Measurements from ENCODE around the gene TBX2. TPM values are rescaled to one million over a fixed set of nuclear protein-coding genes. Genes with fewer than 3 reads are reported as not detected.
"Not testable (repeated sequence)": the region's sequence is repeated elsewhere in the genome, so short reads cannot be mapped to it uniquely, and the experiment has no call there.

The TBX2 gene
- total RNA-seq, 1 experiment from 2014 or later, result not detected

DNA sequence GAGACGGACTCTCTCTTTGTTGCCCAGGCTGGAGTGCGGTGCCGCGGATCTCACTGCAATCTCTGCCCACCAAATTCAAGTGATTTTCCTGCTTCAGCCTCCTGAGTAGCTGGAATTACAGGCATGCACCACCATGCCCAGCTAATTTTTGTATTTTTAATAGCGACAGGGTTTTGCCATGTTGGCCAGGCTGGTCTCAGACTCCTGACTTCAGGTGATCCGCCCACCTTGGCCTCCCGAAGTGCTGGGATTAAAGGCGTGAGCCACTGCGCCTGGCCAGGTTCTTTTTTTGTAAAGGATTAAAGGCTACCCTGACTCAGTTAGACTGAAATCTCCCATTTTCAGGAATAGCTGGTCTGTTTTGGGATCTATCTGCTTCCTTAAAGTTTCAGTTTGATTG is 40.1 kb upstream of the TBX2 start:
- not testable (repeated sequence) for H2AFZ ChIP-seq (ENCODE audit: low read length); H3K9ac ChIP-seq (ENCODE audit: low read length); H3K27me3 ChIP-seq (ENCODE audit: low read length); DNase-seq; H3K36me3 ChIP-seq (ENCODE audit: insufficient read depth, low read length); H3K4me1 ChIP-seq (ENCODE audit: low read length); H3K4me3 ChIP-seq (ENCODE audit: low read length); H4K20me1 ChIP-seq (ENCODE audit: insufficient read depth, low read depth, low read length); H3K9me3 ChIP-seq (ENCODE audit: low read length); H3K27ac ChIP-seq (ENCODE audit: low read length); H3K79me2 ChIP-seq (ENCODE audit: low read length); H3K4me2 ChIP-seq (ENCODE audit: low read depth, low read length, poor library complexity, severe bottlenecking); H3K9me2 ChIP-seq (replicated peaks; ENCODE audit: insufficient read depth, low read length)

DNA sequence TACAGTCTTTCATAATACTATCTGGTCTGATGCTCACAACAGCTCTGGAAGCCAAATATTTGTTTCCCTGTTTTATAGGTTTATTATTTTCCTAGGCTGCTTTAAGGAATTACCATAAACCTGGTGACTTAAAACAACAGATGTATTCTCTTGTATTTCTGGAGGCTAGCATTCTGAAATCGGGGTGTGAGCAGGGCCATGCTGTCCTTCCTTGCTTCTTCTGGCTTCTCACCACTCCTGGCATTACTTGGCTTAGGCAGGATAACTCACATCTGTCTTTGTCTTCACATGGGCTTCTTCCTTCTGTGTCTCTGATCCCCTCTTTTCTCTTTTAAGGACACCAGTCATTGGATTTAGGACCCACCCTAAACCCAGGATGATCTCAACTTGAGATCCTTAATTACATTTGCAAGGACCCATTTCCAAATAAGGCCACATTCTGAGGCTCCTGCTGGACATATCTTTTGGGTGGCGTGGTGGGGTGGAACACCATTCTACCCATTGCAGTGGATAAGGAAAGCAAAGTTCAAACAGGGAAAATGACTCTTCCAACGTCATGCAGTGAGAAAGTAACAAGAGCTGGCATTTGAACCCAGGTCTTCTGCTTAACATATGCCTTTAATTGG is 39.2 kb upstream of the TBX2 start:
- no peak overlapping the region for H3K9ac ChIP-seq (ENCODE audit: low read length)
- H3K9me2 ChIP-seq (replicated peaks; ENCODE audit: insufficient read depth, low read length), result no peaks in the 10 kb centered on the region
- no peaks in the 10 kb centered on the region for H3K27me3 ChIP-seq (ENCODE audit: low read length)
- DNase-seq, result no peak
- no peak overlapping the region for H3K4me2 ChIP-seq (ENCODE audit: low read depth, low read length, poor library complexity, severe bottlenecking)
- no peaks in the 10 kb centered on the region for H3K36me3 ChIP-seq (ENCODE audit: insufficient read depth, low read length)
- no peak overlapping the region for H3K27ac ChIP-seq (ENCODE audit: low read length)
- H3K4me1 ChIP-seq (ENCODE audit: low read length), result no peaks in the 10 kb centered on the region
- no peaks in the 10 kb centered on the region for H3K9me3 ChIP-seq (ENCODE audit: low read length)
- no peak overlapping the region for H2AFZ ChIP-seq (ENCODE audit: low read length)
- H4K20me1 ChIP-seq (ENCODE audit: insufficient read depth, low read depth, low read length), result peaks cover 7% of the 10 kb centered on the region; the same call in 1 of the 2 replicates
- no peaks in the 10 kb centered on the region for H3K79me2 ChIP-seq (ENCODE audit: low read length)
- H3K4me3 ChIP-seq (ENCODE audit: low read length), result no peak overlapping the region

DNA sequence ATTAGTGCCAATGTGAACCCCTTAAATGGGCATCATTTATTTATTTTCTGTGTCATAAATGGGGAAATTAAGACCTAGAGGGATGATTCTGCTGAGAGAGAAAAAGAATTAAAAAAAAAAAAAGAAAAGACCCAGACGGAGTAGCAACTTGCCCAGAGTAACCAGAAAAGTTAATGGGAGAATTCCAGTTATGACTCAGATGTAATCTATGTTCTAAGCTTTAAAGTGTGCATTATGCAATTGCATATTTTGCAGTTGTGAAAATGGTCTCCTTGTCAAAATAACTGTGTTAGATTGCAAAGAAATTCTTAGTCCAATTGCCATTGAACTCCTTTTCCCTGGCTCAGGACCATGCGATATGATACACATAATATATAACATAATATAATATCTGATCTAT is 38.6 kb upstream of the TBX2 start:
- Histone ChIP-seq H4K20me1 (ENCODE audit: insufficient read depth, low read depth, low read length) (peaks cover 7% of the 10 kb centered on the region; the same call in 1 of the 2 replicates), H3K79me2 (ENCODE audit: low read length) (no peaks in the 10 kb centered on the region), H3K9ac (ENCODE audit: low read length) (no peak overlapping the region), H2AFZ (ENCODE audit: low read length) (no peak overlapping the region), H3K9me2 (replicated peaks; ENCODE audit: insufficient read depth, low read length) (no peaks in the 10 kb centered on the region), H3K27me3 (ENCODE audit: low read length) (no peaks in the 10 kb centered on the region), H3K9me3 (ENCODE audit: low read length) (no peaks in the 10 kb centered on the region), H3K4me2 (ENCODE audit: low read depth, low read length, poor library complexity, severe bottlenecking) (no peak overlapping the region), H3K36me3 (ENCODE audit: insufficient read depth, low read length) (no peaks in the 10 kb centered on the region), H3K4me3 (ENCODE audit: low read length) (no peak overlapping the region), H3K4me1 (ENCODE audit: low read length) (no peaks in the 10 kb centered on the region), H3K27ac (ENCODE audit: low read length) (no peak overlapping the region)
- no peak for DNase-seq

DNA sequence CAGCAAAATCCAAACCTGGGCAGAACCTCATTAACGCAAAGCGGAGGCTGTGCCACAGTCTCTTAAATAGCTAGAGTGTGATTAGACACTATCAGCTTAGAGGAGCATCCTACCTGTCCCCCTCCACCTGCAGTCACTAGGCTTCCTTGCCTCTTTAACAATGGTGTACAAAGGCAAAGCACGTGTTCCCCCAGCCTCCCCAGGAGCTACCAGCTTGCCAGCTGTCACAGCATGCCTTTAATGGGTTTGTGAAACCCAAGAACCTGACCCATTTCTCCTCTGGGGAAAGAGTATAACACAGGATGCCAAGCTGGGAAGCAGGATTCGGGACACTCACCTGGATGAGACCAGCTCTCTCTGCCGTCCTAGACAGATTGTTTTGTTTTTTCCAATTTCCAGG is 37.2 kb upstream of the TBX2 start:
- peaks cover 7% of the 10 kb centered on the region; the same call in 1 of the 2 replicates for H4K20me1 ChIP-seq (ENCODE audit: insufficient read depth, low read depth, low read length)
- no peak overlapping the region for H3K4me3 ChIP-seq (ENCODE audit: low read length)
- no peaks in the 10 kb centered on the region for H3K27me3 ChIP-seq (ENCODE audit: low read length)
- DNase-seq, result no peak
- H3K4me2 ChIP-seq (ENCODE audit: low read depth, low read length, poor library complexity, severe bottlenecking), result no peak overlapping the region
- H3K9me2 ChIP-seq (replicated peaks; ENCODE audit: insufficient read depth, low read length), result no peaks in the 10 kb centered on the region
- no peaks in the 10 kb centered on the region for H3K79me2 ChIP-seq (ENCODE audit: low read length)
- no peaks in the 10 kb centered on the region for H3K9me3 ChIP-seq (ENCODE audit: low read length)
- no peak overlapping the region for H2AFZ ChIP-seq (ENCODE audit: low read length)
- no peak overlapping the region for H3K27ac ChIP-seq (ENCODE audit: low read length)
- no peaks in the 10 kb centered on the region for H3K36me3 ChIP-seq (ENCODE audit: insufficient read depth, low read length)
- no peaks in the 10 kb centered on the region for H3K4me1 ChIP-seq (ENCODE audit: low read length)
- no peak overlapping the region for H3K9ac ChIP-seq (ENCODE audit: low read length)

DNA sequence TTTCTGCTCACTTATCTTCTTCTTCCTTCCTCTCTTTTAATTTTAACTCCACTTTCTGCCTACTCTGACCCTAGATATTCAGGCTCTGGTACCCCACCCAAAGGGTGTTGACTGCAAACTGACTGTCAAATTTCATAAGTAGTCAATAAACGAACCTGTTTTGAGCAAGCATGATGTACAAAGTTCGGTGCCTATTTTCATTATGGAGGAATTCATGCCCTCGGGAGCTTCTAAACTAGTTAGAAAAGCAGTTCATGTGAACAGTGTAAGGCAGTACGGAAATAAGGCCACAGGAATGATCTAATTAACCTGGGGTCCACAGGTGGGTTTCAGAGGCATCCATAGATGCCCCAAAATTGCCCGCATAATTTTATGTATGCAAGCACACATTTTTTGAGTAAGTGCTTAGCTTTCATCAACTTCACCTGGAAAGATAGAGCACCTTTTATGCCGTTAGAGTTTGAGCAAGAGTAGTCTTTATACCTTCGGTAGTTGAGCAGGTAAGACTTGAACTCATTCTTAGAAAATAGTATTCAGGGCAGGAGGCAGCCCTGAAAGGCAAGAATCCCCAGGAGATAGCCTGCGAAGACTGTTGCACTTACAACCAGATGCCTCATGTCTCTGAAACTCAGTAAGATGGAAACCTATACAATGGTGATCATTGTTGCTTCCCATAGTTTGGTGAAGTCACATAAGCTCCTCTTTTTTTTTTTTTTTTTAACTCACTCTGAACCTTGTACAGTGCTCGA is 36.6 kb upstream of the TBX2 start:
- Histone ChIP-seq H3K9me3 (ENCODE audit: low read length) (no peaks in the 10 kb centered on the region), H3K36me3 (ENCODE audit: insufficient read depth, low read length) (no peaks in the 10 kb centered on the region), H3K9me2 (replicated peaks; ENCODE audit: insufficient read depth, low read length) (no peaks in the 10 kb centered on the region), H3K27ac (ENCODE audit: low read length) (no peak overlapping the region), H4K20me1 (ENCODE audit: insufficient read depth, low read depth, low read length) (peaks cover 7% of the 10 kb centered on the region; the same call in 1 of the 2 replicates), H3K4me3 (ENCODE audit: low read length) (no peak overlapping the region), H3K4me1 (ENCODE audit: low read length) (no peaks in the 10 kb centered on the region), H3K9ac (ENCODE audit: low read length) (no peak overlapping the region), H3K79me2 (ENCODE audit: low read length) (no peaks in the 10 kb centered on the region), H2AFZ (ENCODE audit: low read length) (no peak overlapping the region), H3K4me2 (ENCODE audit: low read depth, low read length, poor library complexity, severe bottlenecking) (no peak overlapping the region), H3K27me3 (ENCODE audit: low read length) (no peaks in the 10 kb centered on the region)
- no peak for DNase-seq

DNA sequence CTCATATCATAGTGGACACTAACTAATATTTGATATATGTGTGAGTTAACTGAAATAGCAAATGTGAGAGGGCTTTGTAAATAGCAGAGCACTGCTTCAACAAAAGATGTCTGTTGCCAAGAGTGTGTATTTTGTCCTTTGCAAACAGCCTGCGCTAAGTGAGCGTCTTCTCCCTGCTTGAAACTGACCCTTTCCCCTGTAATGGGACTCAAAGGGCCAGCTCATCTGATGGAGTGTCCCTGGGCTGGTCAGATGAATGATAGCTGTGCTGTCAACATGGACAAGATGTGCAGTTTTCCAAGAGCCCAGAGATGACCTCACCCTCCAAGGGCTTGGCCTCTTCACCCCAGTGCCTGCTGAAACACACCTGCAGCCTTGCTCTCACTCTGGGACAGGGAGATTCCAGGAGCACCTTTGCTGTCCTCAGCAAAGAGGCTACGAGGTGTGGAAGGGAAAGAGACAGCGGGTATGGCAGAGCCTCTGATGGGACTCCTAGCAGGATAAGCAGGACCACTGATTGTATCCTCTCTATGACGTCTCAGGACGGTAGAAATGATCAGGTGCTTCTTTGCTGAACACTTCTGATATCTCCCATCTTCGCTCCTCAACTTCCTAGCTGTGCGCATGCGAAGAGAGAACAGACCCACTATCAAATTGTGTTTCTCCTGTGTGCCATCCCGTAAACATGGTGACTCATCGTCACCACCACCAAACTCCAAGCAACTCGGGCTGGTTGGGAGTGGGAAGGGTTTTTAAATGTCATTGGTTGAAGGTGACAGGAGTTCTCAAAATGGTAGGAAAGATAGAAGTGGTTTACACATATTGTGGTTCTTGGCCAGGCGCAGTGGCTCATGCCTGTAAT is 35.8 kb upstream of the TBX2 start:
- no peaks in the 10 kb centered on the region for H3K79me2 ChIP-seq (ENCODE audit: low read length)
- H2AFZ ChIP-seq (ENCODE audit: low read length), result no peak overlapping the region
- no peak overlapping the region for H3K27ac ChIP-seq (ENCODE audit: low read length)
- H3K4me3 ChIP-seq (ENCODE audit: low read length), result no peak overlapping the region
- DNase-seq, result no peak
- H3K9me2 ChIP-seq (replicated peaks; ENCODE audit: insufficient read depth, low read length), result no peaks in the 10 kb centered on the region
- H3K4me2 ChIP-seq (ENCODE audit: low read depth, low read length, poor library complexity, severe bottlenecking), result no peak overlapping the region
- no peaks in the 10 kb centered on the region for H3K27me3 ChIP-seq (ENCODE audit: low read length)
- no peaks in the 10 kb centered on the region for H3K9me3 ChIP-seq (ENCODE audit: low read length)
- H4K20me1 ChIP-seq (ENCODE audit: insufficient read depth, low read depth, low read length), result peaks cover 7% of the 10 kb centered on the region; the same call in 1 of the 2 replicates
- no peak overlapping the region for H3K9ac ChIP-seq (ENCODE audit: low read length)
- no peaks in the 10 kb centered on the region for H3K36me3 ChIP-seq (ENCODE audit: insufficient read depth, low read length)
- no peaks in the 10 kb centered on the region for H3K4me1 ChIP-seq (ENCODE audit: low read length)

DNA sequence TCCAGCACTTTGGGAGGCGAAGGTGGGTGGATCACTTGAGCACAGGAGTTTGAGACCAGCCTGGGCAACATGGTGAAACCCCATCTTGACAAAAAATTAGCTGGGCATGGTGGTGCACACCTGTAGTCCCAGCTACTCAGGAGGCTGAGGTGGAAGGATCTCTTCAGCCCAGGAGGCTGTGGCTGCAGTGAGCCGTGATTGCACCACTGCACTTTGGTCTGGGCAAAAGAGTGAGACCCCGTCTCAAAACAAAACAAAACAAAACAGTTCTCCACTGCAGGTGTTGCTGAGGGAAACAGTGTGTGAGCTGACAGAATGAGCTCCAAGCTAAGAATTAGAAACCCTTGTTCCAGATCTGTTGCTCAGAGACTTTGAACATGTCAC is 35.2 kb upstream of the TBX2 start:
- no peaks in the 10 kb centered on the region for H3K79me2 ChIP-seq (ENCODE audit: low read length)
- H3K27ac ChIP-seq (ENCODE audit: low read length), result no peak overlapping the region
- no peak overlapping the region for H3K4me3 ChIP-seq (ENCODE audit: low read length)
- H3K9ac ChIP-seq (ENCODE audit: low read length), result no peak overlapping the region
- no peak overlapping the region for H2AFZ ChIP-seq (ENCODE audit: low read length)
- H3K4me2 ChIP-seq (ENCODE audit: low read depth, low read length, poor library complexity, severe bottlenecking), result no peak overlapping the region
- H3K36me3 ChIP-seq (ENCODE audit: insufficient read depth, low read length), result no peaks in the 10 kb centered on the region
- peaks cover 7% of the 10 kb centered on the region; the same call in 1 of the 2 replicates for H4K20me1 ChIP-seq (ENCODE audit: insufficient read depth, low read depth, low read length)
- H3K27me3 ChIP-seq (ENCODE audit: low read length), result no peaks in the 10 kb centered on the region
- H3K9me2 ChIP-seq (replicated peaks; ENCODE audit: insufficient read depth, low read length), result no peaks in the 10 kb centered on the region
- H3K4me1 ChIP-seq (ENCODE audit: low read length), result no peaks in the 10 kb centered on the region
- H3K9me3 ChIP-seq (ENCODE audit: low read length), result no peaks in the 10 kb centered on the region
- no peak for DNase-seq

DNA sequence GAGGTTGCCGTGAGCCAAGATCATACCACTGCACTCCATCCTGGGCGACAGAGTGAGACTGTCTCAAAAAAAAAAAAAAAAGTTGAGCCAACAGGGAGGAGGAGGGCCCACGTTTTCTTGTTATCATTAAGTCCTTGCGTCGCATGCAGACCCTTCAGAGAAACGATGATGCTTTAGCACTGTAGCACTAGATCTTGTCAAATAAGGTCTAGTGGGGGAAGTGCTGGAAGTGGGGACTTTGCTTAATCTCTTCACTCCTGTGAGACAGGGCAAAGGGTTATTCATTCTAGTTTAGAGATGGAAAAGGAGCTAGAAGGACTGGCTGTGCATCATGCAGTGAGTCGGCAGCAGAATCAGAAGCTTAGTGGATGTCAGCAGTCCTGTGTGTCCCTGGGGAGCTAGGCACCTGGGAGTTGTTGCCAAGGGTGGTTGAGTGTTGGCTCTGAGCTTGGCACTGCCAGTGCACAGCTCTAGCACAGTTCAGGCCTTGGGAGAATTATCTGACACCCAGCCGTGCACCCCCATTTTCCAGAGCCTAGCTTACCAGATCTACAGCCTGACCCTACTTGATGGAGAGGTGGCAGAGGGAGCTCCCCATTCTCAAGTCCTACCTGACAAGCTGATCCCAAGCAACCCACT is 33.4 kb upstream of the TBX2 start:
- Histone ChIP-seq H3K27me3 (ENCODE audit: low read length) (no peaks in the 10 kb centered on the region), H2AFZ (ENCODE audit: low read length) (no peak overlapping the region), H3K27ac (ENCODE audit: low read length) (no peak overlapping the region), H4K20me1 (ENCODE audit: insufficient read depth, low read depth, low read length) (peaks cover 7% of the 10 kb centered on the region; the same call in 1 of the 2 replicates), H3K4me3 (ENCODE audit: low read length) (no peak overlapping the region), H3K9ac (ENCODE audit: low read length) (no peak overlapping the region), H3K79me2 (ENCODE audit: low read length) (no peaks in the 10 kb centered on the region), H3K4me2 (ENCODE audit: low read depth, low read length, poor library complexity, severe bottlenecking) (no peak overlapping the region), H3K9me2 (replicated peaks; ENCODE audit: insufficient read depth, low read length) (no peaks in the 10 kb centered on the region), H3K36me3 (ENCODE audit: insufficient read depth, low read length) (no peaks in the 10 kb centered on the region), H3K9me3 (ENCODE audit: low read length) (no peaks in the 10 kb centered on the region), H3K4me1 (ENCODE audit: low read length) (no peaks in the 10 kb centered on the region)
- DNase-seq, result no peak
